H1 (cell line): ENCODE data around the gene MCF2L2. TPM values are rescaled to one million over a fixed set of nuclear protein-coding genes. Genes with fewer than 3 reads are reported as not detected.
"Not testable (repeated sequence)": the region's sequence is repeated elsewhere in the genome, so short reads cannot be mapped to it uniquely, and the experiment has no call there.

ENCODE experiments used
- CTCF ChIA-PET: fragments of 300-600 bp; sonication (Branson Sonifier 250); formaldehyde crosslinking; loops from one replicate; lab custom pipeline; 2021; ENCODE audit not compliant: partially characterized antibody; lab: Charles Lee
- POLR2A ChIA-PET: fragments of 300-600 bp; sonication (Branson Sonifier 250); formaldehyde crosslinking; loops from one replicate; lab custom pipeline; 2021; ENCODE audit warnings: inconsistent platforms; ENCODE audit not compliant: partially characterized antibody; lab: Charles Lee
- DNase-seq, 2 experiments: peaks; one replicate each; pipeline versions ENCODE4 v3.0.0 to v3.0.0-alpha.2; 2010 to 2022; ENCODE audit warnings: low spot score in 2 of 2, low read depth in 1 of 2, mixed read lengths in 1 of 2
- FAIRE-seq: peaks from 2 replicates; lab custom pipeline; 2011; peaks lifted over from hg19 to GRCh38; lab: Jason Lieb, UNC
- H2AFZ ChIP-seq: 2 replicates; pipeline ENCODE4 v1.8.1; 2012; ENCODE audit warnings: low read length, inconsistent platforms
- H2AK5ac ChIP-seq: 2 replicates; pipeline ENCODE4 v1.6.1; 2013; ENCODE audit warnings: low read depth, low read length
- H2BK120ac ChIP-seq: replicated peaks from 2 replicates; pipeline ENCODE3; 2013; ENCODE audit warnings: low read depth, low read length, inconsistent platforms
- H2BK12ac ChIP-seq: 2 replicates; pipeline ENCODE4 v1.6.1; 2013; ENCODE audit warnings: low read depth, low read length
- H2BK15ac ChIP-seq: 2 replicates; pipeline ENCODE4 v1.6.1; 2013; ENCODE audit warnings: low read length
- H2BK20ac ChIP-seq: 2 replicates; pipeline ENCODE4 v1.6.1; 2013; ENCODE audit warnings: low read length
- H2BK5ac ChIP-seq: 2 replicates; pipeline ENCODE4 v1.6.1; 2013; ENCODE audit warnings: low read depth, low read length
- H3K14ac ChIP-seq: 2 replicates; pipeline ENCODE4 v1.6.1; 2013; ENCODE audit warnings: inconsistent platforms; ENCODE audit not compliant: insufficient read length
- H3K18ac ChIP-seq: 2 replicates; pipeline ENCODE4 v1.6.1; 2013; ENCODE audit warnings: low read length; ENCODE audit errors: extremely low read depth
- H3K23ac ChIP-seq: 2 replicates; pipeline ENCODE4 v1.6.1; 2013; ENCODE audit warnings: inconsistent platforms; ENCODE audit not compliant: insufficient read length
- H3K23me2 ChIP-seq: 2 replicates; pipeline ENCODE4 v1.6.1; 2013; ENCODE audit warnings: low read depth, low read length
- H3K27ac ChIP-seq: 2 replicates; pipeline ENCODE4 v1.6.1; 2011; ENCODE audit warnings: low read depth, low read length, inconsistent platforms
- H3K27me3 ChIP-seq, 4 experiments: replicated peaks in 1 of 4; 1 replicate in 1 of 4; 2 replicates in 3 of 4; pipeline versions ENCODE4 v1.6.1 to v1.8.1; 2011 to 2013; ENCODE audit warnings: low read length in 3 of 4, mild to moderate bottlenecking in 3 of 4, inconsistent platforms in 2 of 4, mixed read lengths in 2 of 4, moderate library complexity in 1 of 4; ENCODE audit not compliant: control insufficient read depth in 3 of 4, insufficient read depth in 3 of 4; ENCODE audit errors: extremely low read depth in 1 of 4
- H3K36me3 ChIP-seq, 4 experiments: 2 replicates each; pipeline versions ENCODE4 v1.6.1 to v1.8.1; 2011 to 2013; ENCODE audit warnings: mild to moderate bottlenecking in 4 of 4, low read length in 3 of 4, moderate library complexity in 2 of 4, control low read depth in 1 of 4, inconsistent platforms in 1 of 4; ENCODE audit not compliant: insufficient read depth in 4 of 4, control insufficient read depth in 2 of 4
- H3K4ac ChIP-seq: replicated peaks from 2 replicates; pipeline ENCODE3; 2013; ENCODE audit warnings: low read length, low read depth, mixed read lengths, inconsistent platforms; ENCODE audit not compliant: insufficient read length
- H3K4me1 ChIP-seq, 4 experiments: replicated peaks in 1 of 4; 1 replicate in 1 of 4; 2 replicates in 3 of 4; pipeline versions ENCODE4 v1.6.1 to v1.8.1; 2011 to 2013; ENCODE audit warnings: low read length in 3 of 4, inconsistent platforms in 2 of 4, mixed read lengths in 1 of 4; ENCODE audit not compliant: insufficient read depth in 4 of 4, control insufficient read depth in 3 of 4
- H3K4me2 ChIP-seq, 2 experiments: 2 replicates each; pipeline versions ENCODE4 v1.6.1 to v1.8.1; 2011 to 2013; ENCODE audit warnings: low read depth in 2 of 2, low read length in 2 of 2, control low read depth in 1 of 2, inconsistent platforms in 1 of 2, mild to moderate bottlenecking in 1 of 2; ENCODE audit not compliant: insufficient read depth in 1 of 2
- H3K4me3 ChIP-seq, 4 experiments: fragments of 200-600, 300-600 bp in 1 of 4; sonication (generic), shearing (Covaris generic), sonication (Bioruptor Twin) in 1 of 4; 2 replicates each; pipeline versions ENCODE4 v1.5.1 to v1.8.1; 2011 to 2016; ENCODE audit warnings: low read length in 4 of 4, low read depth in 3 of 4, control low read depth in 2 of 4, inconsistent platforms in 2 of 4, mild to moderate bottlenecking in 2 of 4, mixed read lengths in 1 of 4, moderate library complexity in 1 of 4; ENCODE audit not compliant: insufficient read depth in 2 of 4; ENCODE audit errors: extremely low read depth in 1 of 4
- H3K56ac ChIP-seq: replicated peaks from 2 replicates; pipeline ENCODE3; 2013; ENCODE audit warnings: low read depth, mild to moderate bottlenecking, mixed read lengths, low read length, inconsistent platforms; ENCODE audit not compliant: insufficient read length
- H3K79me1 ChIP-seq: 2 replicates; pipeline ENCODE4 v1.6.1; 2013; ENCODE audit warnings: low read depth, low read length, control low read depth
- H3K79me2 ChIP-seq, 2 experiments: 2 replicates each; pipeline versions ENCODE4 v1.6.1 to v1.8.1; 2012 to 2013; ENCODE audit warnings: low read length in 2 of 2, mild to moderate bottlenecking in 2 of 2, inconsistent platforms in 1 of 2; ENCODE audit not compliant: insufficient read depth in 2 of 2, control insufficient read depth in 1 of 2
- H3K9ac ChIP-seq, 4 experiments: replicated peaks in 1 of 4; 1 replicate in 1 of 4; 2 replicates in 3 of 4; pipeline versions ENCODE4 v1.6.1 to v1.8.1; 2011 to 2013; ENCODE audit warnings: low read depth in 3 of 4, low read length in 3 of 4, control low read depth in 2 of 4, mild to moderate bottlenecking in 2 of 4, moderate library complexity in 2 of 4, inconsistent platforms in 1 of 4; ENCODE audit errors: extremely low read depth in 1 of 4
- H3K9me3 ChIP-seq, 2 experiments: 2 replicates each; pipeline versions ENCODE4 v1.6.1 to v1.8.1; 2012 to 2013; ENCODE audit warnings: mild to moderate bottlenecking in 2 of 2, moderate library complexity in 2 of 2, control low read depth in 1 of 2, inconsistent platforms in 1 of 2, low read depth in 1 of 2, low read length in 1 of 2, mixed read lengths in 1 of 2; ENCODE audit not compliant: insufficient read depth in 2 of 2
- H4K20me1 ChIP-seq, 2 experiments: replicated peaks in 1 of 2; 2 replicates each; pipeline versions ENCODE3 to v1.8.1; 2011 to 2013; ENCODE audit warnings: inconsistent platforms in 2 of 2, low read length in 2 of 2, mild to moderate bottlenecking in 1 of 2; ENCODE audit not compliant: insufficient read depth in 2 of 2, control insufficient read depth in 1 of 2
- H4K5ac ChIP-seq: 2 replicates; pipeline ENCODE4 v1.6.1; 2013; ENCODE audit warnings: low read length, low read depth, mixed read lengths, inconsistent platforms; ENCODE audit not compliant: insufficient read length
- H4K8ac ChIP-seq: 2 replicates; pipeline ENCODE4 v1.8.0; 2013; ENCODE audit warnings: mild to moderate bottlenecking, moderate library complexity, low read length, inconsistent platforms; ENCODE audit not compliant: insufficient read depth; ENCODE audit errors: extremely low read depth
- H4K91ac ChIP-seq: replicated peaks from 2 replicates; pipeline ENCODE3; 2013; ENCODE audit warnings: low read length, mixed read lengths, inconsistent platforms; ENCODE audit not compliant: insufficient read length
- CEBPB ChIP-seq: IDR thresholded peaks from 2 replicates; pipeline ENCODE4 v1.6.1; 2012; ENCODE audit warnings: low read depth, low read length
- WGBS, 2 experiments: shearing (Covaris generic) in 1 of 2; methylation state at CpG; one replicate each; pipeline versions ENCODE4 v1.1.6 to v1.1.7; 2013 to 2015; ENCODE audit warnings: low lambda C conversion rate in 2 of 2, mixed read lengths in 2 of 2, inconsistent platforms in 1 of 2, low coverage in 1 of 2, missing lambda C conversion rate in 1 of 2; ENCODE audit not compliant: insufficient replicate concordance in 2 of 2, insufficient coverage in 1 of 2, insufficient read length in 1 of 2; ENCODE audit errors: extremely low coverage in 1 of 2, missing lambda C conversion rate in 1 of 2; 5-methylcytosine and 5-hydroxymethylcytosine counted together
- polyA plus RNA-seq, 7 experiments: library from polyadenylated mRNA; depleted of rRNA in 3 of 7; stranded (reverse) in 5 of 7; unstranded in 2 of 7; fragments of >200 nt in 5 of 7; fragments of 200-250 nt in 2 of 7; gene quantifications; 1 replicate in 5 of 7; 2 replicates in 1 of 7; 4 replicates in 1 of 7; pipeline versions ENCODE4 v1.2.1 to v1.2.3, GENCODE V29; 2011 to 2013; ENCODE audit warnings: missing spikeins in 2 of 7, mixed read lengths in 2 of 7
- total RNA-seq: library from RNA; stranded (reverse); fragmentation: NEBNext Ultra II Directional; extraction: Animal tissue kit (Norgen Biotek cat#: 25700); gene quantifications from 2 replicates; pipeline ENCODE4 v1.2.1, GENCODE V29; 2021

Gene MCF2L2
- total and polyA plus RNA-seq, 2 of the 8 experiments (the other 6 are each of a cell fraction or from before 2014, with no cell fraction given) = 4.1 to 13.7 TPM

DNA sequence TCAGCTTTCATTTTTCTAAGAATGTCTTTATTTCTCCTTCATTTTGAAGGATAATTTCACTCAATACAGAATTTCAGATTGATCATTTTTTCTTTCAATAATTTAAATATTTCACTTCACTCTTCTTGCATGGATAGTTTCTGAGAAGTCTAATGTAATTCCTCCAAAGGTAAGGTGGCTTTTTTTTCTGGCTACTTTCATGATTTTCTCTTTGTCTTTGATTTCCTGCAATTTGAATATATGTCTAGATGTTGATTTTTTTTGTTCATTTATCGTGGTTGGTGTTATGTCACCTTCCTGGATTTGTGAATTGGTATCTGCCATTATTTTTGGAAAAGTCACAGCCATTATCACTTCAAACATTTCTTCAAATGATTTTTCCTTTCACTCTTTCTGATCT is 14.6 kb upstream of the MCF2L2 start:
- Histone ChIP-seq H3K23me2 (peaks cover 4% of the 10 kb centered on the region; the same call in 1 of the 2 replicates), H2AK5ac (no peak overlapping the region), H3K4me2 (no peak overlapping the region), H3K27me3 (no peaks in the 10 kb centered on the region), H3K79me2 (peaks cover 0 to 2% of the 10 kb centered on the region in 2 experiments; a peak in 2 of 4 replicates), H4K20me1 (no peaks in the 10 kb centered on the region), H4K91ac (no peak overlapping the region), H3K79me1 (no peaks in the 10 kb centered on the region), H3K4me3 (no peak overlapping the region), H2BK15ac (no peak overlapping the region), H2BK20ac (no peak overlapping the region), H3K4me1 (peaks cover 0 to 3% (median under 1%) of the 10 kb centered on the region in 4 experiments; a peak in 2 of 7 replicates), H3K4ac (no peak overlapping the region), H3K18ac (no peak overlapping the region), H3K9me3 (no peaks in the 10 kb centered on the region)
- CTCF ChIA-PET = no interaction called here
- 64% methylated on average over 1 of the region's 1 CpG; no CpG with 5 or more reads in 1 of the 2 experiments for WGBS, 2 experiments
- FAIRE-seq = no peak
- no peak for TF ChIP-seq CEBPB
- TF ChIP-seq, all 59 proteins: peak for 0
- Histone ChIP-seq H3K27ac (no peak overlapping the region), H3K23ac (no peak overlapping the region), H3K56ac (no peak overlapping the region), H2AFZ (no peak overlapping the region), H3K36me3 (no peaks in the 10 kb centered on the region), H4K5ac (no peak overlapping the region), H3K9ac (no peak overlapping the region), H2BK5ac (no peak overlapping the region), H4K8ac (no peak overlapping the region), H2BK12ac (no peak overlapping the region), H2BK120ac (no peak overlapping the region), H3K14ac (no peak overlapping the region)
- no peak for DNase-seq
- POLR2A ChIA-PET = interaction anchor here (1.5 kb wide), 1 partner anchor 9 kb away, joined by 5 read pairs; no protein-coding TSS in a partner anchor

DNA sequence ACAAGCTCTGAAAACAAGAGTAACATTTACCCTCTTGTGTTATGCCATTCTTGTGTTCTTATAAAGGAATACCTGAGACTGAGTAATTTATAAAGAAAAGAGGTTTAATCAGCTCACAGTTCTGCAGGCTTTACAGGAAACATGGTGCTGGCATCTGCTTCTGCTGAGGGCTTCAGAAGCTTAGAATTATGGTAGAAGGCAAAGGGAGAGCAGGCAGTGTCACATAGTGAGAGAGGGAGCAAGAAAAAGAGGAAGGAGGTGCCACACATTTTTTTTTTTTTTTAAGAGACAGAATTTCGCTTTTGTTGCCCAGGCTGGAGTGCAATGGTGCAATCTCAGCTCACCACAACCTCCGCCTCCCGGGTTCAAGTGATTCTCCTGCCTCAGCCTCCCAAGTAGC is 12.1 kb upstream of the MCF2L2 start:
- POLR2A ChIA-PET = interaction anchor here (0.6 to 3.6 kb wide), 2 partner anchors 12 to 56 kb away, joined by 3 to 11 read pairs; partner anchors contain the start of gene MCF2L2

More for the DNA sequence above, 12.1 kb upstream of the MCF2L2 start:
- H2AFZ ChIP-seq, H3K4ac ChIP-seq, H2BK120ac ChIP-seq, H3K79me1 ChIP-seq, H3K23ac ChIP-seq, H3K4me2 ChIP-seq, FAIRE-seq, H3K9me3 ChIP-seq, H3K9ac ChIP-seq, H4K5ac ChIP-seq, H3K27me3 ChIP-seq, H3K23me2 ChIP-seq, H3K79me2 ChIP-seq, H4K8ac ChIP-seq, H2BK15ac ChIP-seq, H3K18ac ChIP-seq, H3K36me3 ChIP-seq, H2BK12ac ChIP-seq, H2BK20ac ChIP-seq, H3K4me3 ChIP-seq, H3K14ac ChIP-seq, H2AK5ac ChIP-seq, H3K56ac ChIP-seq, H4K91ac ChIP-seq, H3K27ac ChIP-seq, H4K20me1 ChIP-seq, H2BK5ac ChIP-seq: not testable (repeated sequence)
- CTCF ChIA-PET = interaction anchor here (1.0 to 1.5 kb wide), 2 partner anchors 12 to 256 kb away, joined by 3 read pairs; partner anchors contain the start of gene MCF2L2
- peak in 1 of 2 experiments; percentile 8 for DNase-seq
- peaks cover 4 to 19% (median 12%) of the 10 kb centered on the region in 4 experiments; a peak in 6 of 7 replicates for H3K4me1 ChIP-seq
- 93% methylated on average over 3 of the region's 3 CpGs; no CpG with 5 or more reads in 1 of the 2 experiments for WGBS, 2 experiments
